Esophagus squamous epithelium (tissue), 4 donors: Measurements from ENCODE around the gene FAM177A1.

Experiments
- CTCF ChIP-seq, 6 experiments: fragments of 450-650 bp in 4 of 6; fragments of 200-600 bp in 2 of 6; sonication (generic) in 2 of 6; IDR thresholded peaks; one replicate each; pipeline ENCODE4 v1.5.1; 2016 to 2019; ENCODE audit warnings: antibody characterized with exemption in 6 of 6, mild to moderate bottlenecking in 4 of 6, moderate library complexity in 4 of 6
- POLR2A ChIP-seq, 4 donors: fragments of 450-650 bp; IDR thresholded peaks; one replicate each; pipeline ENCODE4 v1.6.1; 2017; ENCODE audit warnings: antibody characterized with exemption in 4 of 4, mild to moderate bottlenecking in 4 of 4, moderate library complexity in 3 of 4

GRCh38 chr14:35052637-35053036 lies 6.6 kb downstream of the FAM177A1 start:
- TF ChIP-seq POLR2A (IDR thresholded peaks at IDR 0.05) (no peak), CTCF (IDR thresholded peaks at IDR 0.05) (no peak)
